Calu3 (cell line): ENCODE results near the gene OR4M2. TPM values are rescaled to one million over a fixed set of nuclear protein-coding genes. Genes with fewer than 3 reads are reported as not detected.
"Not testable (repeated sequence)": the region's sequence is repeated elsewhere in the genome, so short reads cannot be mapped to it uniquely, and the experiment has no call there.

Experiments used
- Bru-seq: library from RNA; stranded (reverse); fragments of 400-500 nt; gene quantifications from one replicate; lab custom pipeline; 2021; lab: Mats Ljungman, UMichigan
- BruChase-seq, 2 experiments: library from RNA; stranded (reverse); fragments of 400-500 nt; gene quantifications; one replicate each; lab custom pipeline; 2021; lab: Mats Ljungman, UMichigan
- BruUV-seq: library from RNA; stranded (reverse); fragments of 400-500 nt; replicated peaks from 2 replicates; lab custom pipeline; 2021; lab: Mats Ljungman, UMichigan
- CTCF ChIA-PET: fragments of 300-600 bp; sonication (Branson Sonifier 250); formaldehyde crosslinking; loops from one replicate; lab custom pipeline; 2022; ENCODE audit warnings: antibody characterized with exemption; lab: Charles Lee
- DNase-seq: peaks from one replicate; pipeline ENCODE4 v3.0.0; 2022
- H3K27ac Mint-ChIP-seq: one replicate; pipeline ENCODE4 v1.8.0; 2022; ENCODE audit warnings: mixed read lengths; ENCODE audit not compliant: unreplicated experiment
- H3K27me3 Mint-ChIP-seq: one replicate; pipeline ENCODE4 v1.8.0; 2022; ENCODE audit warnings: mixed read lengths; ENCODE audit not compliant: unreplicated experiment
- H3K36me3 Mint-ChIP-seq: one replicate; pipeline ENCODE4 v1.8.0; 2022; ENCODE audit warnings: mild to moderate bottlenecking, moderate library complexity, mixed read lengths; ENCODE audit not compliant: insufficient read depth, unreplicated experiment
- H3K4me1 Mint-ChIP-seq: one replicate; pipeline ENCODE4 v1.8.0; 2022; ENCODE audit warnings: mild to moderate bottlenecking, low read depth, mixed read lengths; ENCODE audit not compliant: unreplicated experiment
- H3K4me3 Mint-ChIP-seq: one replicate; pipeline ENCODE4 v1.8.0; 2022; ENCODE audit warnings: mild to moderate bottlenecking, low read depth, moderate library complexity, mixed read lengths; ENCODE audit not compliant: unreplicated experiment
- H3K9me3 Mint-ChIP-seq: one replicate; pipeline ENCODE4 v1.8.0; 2022; ENCODE audit warnings: low read depth, mixed read lengths; ENCODE audit not compliant: unreplicated experiment
- intact Hi-C: fragments of 100-400 bp; cut with micrococcal nuclease; formaldehyde crosslinking; loops from one replicate; pipeline ENCODE4 v1.10.0; 2022; ENCODE audit not compliant: unreplicated experiment
- long read RNA-seq: library from polyadenylated mRNA; stranded (forward); transcript quantifications from one replicate; pipeline ENCODE4 v2.0.0, GENCODE V29; 2022
- total RNA-seq: library from RNA; stranded (reverse); gene quantifications from 2 replicates; pipeline ENCODE4 v1.2.3, GENCODE V29; 2022

OR4M2 gene
- total RNA-seq (not detected in 2 replicates), Bru-seq, nascent RNA (not detected), BruChase-seq, experiment 1, labeled RNA remaining after a 6-hour chase (not detected), BruChase-seq, experiment 2, labeled RNA remaining after a 2-hour chase (not detected)
- long read RNA-seq, result 0 reads

- H3K36me3 Mint-ChIP-seq, DNase-seq, CTCF ChIA-PET, H3K27me3 Mint-ChIP-seq, BruUV-seq, H3K4me1 Mint-ChIP-seq, intact Hi-C loops, H3K4me3 Mint-ChIP-seq, H3K9me3 Mint-ChIP-seq, H3K27ac Mint-ChIP-seq: not testable (repeated sequence)
Observed at GRCh38 chr15:22080227-22080626, at the start of gene OR4M2. Gene OR4M2 (plus strand): TSS chr15:22080527. CDS start chr15:22080625, 98 bp downstream.

- H3K27me3 Mint-ChIP-seq, H3K4me3 Mint-ChIP-seq, BruUV-seq, DNase-seq, H3K4me1 Mint-ChIP-seq, CTCF ChIA-PET, intact Hi-C loops, H3K27ac Mint-ChIP-seq, H3K9me3 Mint-ChIP-seq, H3K36me3 Mint-ChIP-seq: not testable (repeated sequence)
Observed at GRCh38 chr15:22069267-22069666, 11.1 kb upstream of the OR4M2 start.

- DNase-seq, H3K27me3 Mint-ChIP-seq, H3K36me3 Mint-ChIP-seq, BruUV-seq, H3K4me1 Mint-ChIP-seq, intact Hi-C loops, H3K27ac Mint-ChIP-seq, H3K9me3 Mint-ChIP-seq, H3K4me3 Mint-ChIP-seq, CTCF ChIA-PET: not testable (repeated sequence)
Observed at GRCh38 chr15:22081386-22081785, 1.1 kb downstream of the OR4M2 start.

- not testable (repeated sequence) for BruUV-seq
Observed at GRCh38 chr15:22098616-22099253, 18.4 kb downstream of the OR4M2 start.

GRCh38 chr15:22099289-22099891 lies 19.1 kb downstream of the OR4M2 start:
- DNase-seq, H3K9me3 Mint-ChIP-seq, H3K27me3 Mint-ChIP-seq, intact Hi-C loops, H3K27ac Mint-ChIP-seq, CTCF ChIA-PET, BruUV-seq, H3K36me3 Mint-ChIP-seq, H3K4me3 Mint-ChIP-seq, H3K4me1 Mint-ChIP-seq: not testable (repeated sequence)

More at GRCh38 chr15:22098616-22099253, 18.4 kb downstream of the OR4M2 start:
- DNase-seq, CTCF ChIA-PET, intact Hi-C loops, H3K4me3 Mint-ChIP-seq, H3K27me3 Mint-ChIP-seq, H3K4me1 Mint-ChIP-seq, H3K9me3 Mint-ChIP-seq, H3K27ac Mint-ChIP-seq, H3K36me3 Mint-ChIP-seq: not testable (repeated sequence)

- BruUV-seq, H3K9me3 Mint-ChIP-seq, H3K36me3 Mint-ChIP-seq, H3K4me3 Mint-ChIP-seq, CTCF ChIA-PET, H3K4me1 Mint-ChIP-seq, H3K27ac Mint-ChIP-seq, DNase-seq, intact Hi-C loops, H3K27me3 Mint-ChIP-seq: not testable (repeated sequence)
Observed at GRCh38 chr15:22122033-22122432, 41.7 kb downstream of the OR4M2 start.

Other genes with a start within 250 kb of the OR4M2 start
- gene POTEB, start 202.8 kb upstream of the OR4M2 start, total RNA-seq, result not detected in 2 replicates